ENCODE results near the gene EIF4A2. TPM values are rescaled to one million over a fixed set of nuclear protein-coding genes. Genes with fewer than 3 reads are reported as not detected.
"Not testable (repeated sequence)": the region's sequence is repeated elsewhere in the genome, so short reads cannot be mapped to it uniquely, and the experiment has no call there.

EIF4A2 gene
- total and polyA plus RNA-seq, 9 donors, result 347 to 961 (median 631) TPM

GRCh38 chr3:186790261-186790981 lies 7.0 kb downstream of the EIF4A2 start:
- Histone ChIP-seq H3K27me3 (no peaks in the 10 kb centered on the region), H3K4me3 (no peak overlapping the region), H3K9me3 (no peaks in the 10 kb centered on the region), H3K4me1 (ENCODE audit: insufficient read depth) (peaks cover 8% of the 10 kb centered on the region), H3K27ac (no peak overlapping the region), H3K36me3 (no peaks in the 10 kb centered on the region)
- 48 to 57% (median 49%) methylated on average over 8 of the region's 8 CpGs for WGBS, 3 donors
- intact Hi-C loops (cut with DNase I), result no loop called here
- no peak for DNase-seq
- TF ChIP-seq EP300 (IDR thresholded peaks at IDR 0.05), result no peak
- no peak for TF ChIP-seq CTCF (IDR thresholded peaks at IDR 0.05)
- no peak for TF ChIP-seq POLR2A (IDR thresholded peaks at IDR 0.05)

GRCh38 chr3:186798239-186798874 lies 15.0 kb downstream of the EIF4A2 start:
- no peaks in the 10 kb centered on the region for H3K27me3 ChIP-seq
- no peak overlapping the region for H3K4me3 ChIP-seq
- H3K9me3 ChIP-seq, result no peaks in the 10 kb centered on the region
- DNase-seq, result no peak
- intact Hi-C loops (cut with DNase I), result no loop called here
- 73 to 87% (median 78%) methylated on average over 3 of the region's 3 CpGs for WGBS, 3 donors
- no peaks in the 10 kb centered on the region for H3K36me3 ChIP-seq
- H3K4me1 ChIP-seq (ENCODE audit: insufficient read depth), result no peaks in the 10 kb centered on the region
- TF ChIP-seq EP300 (IDR thresholded peaks at IDR 0.05) (no peak), CTCF (IDR thresholded peaks at IDR 0.05) (no peak), POLR2A (IDR thresholded peaks at IDR 0.05) (no peak)
- no peak overlapping the region for H3K27ac ChIP-seq

GRCh38 chr3:186800285-186800684 lies 16.9 kb downstream of the EIF4A2 start:
- TF ChIP-seq EP300 (IDR thresholded peaks at IDR 0.05) (no peak), POLR2A (IDR thresholded peaks at IDR 0.05) (no peak), CTCF (IDR thresholded peaks at IDR 0.05) (no peak)
- WGBS, 3 donors, result 89 to 95% (median 94%) methylated on average over 1 of the region's 1 CpG
- Histone ChIP-seq H3K27ac (no peak overlapping the region), H3K27me3 (no peaks in the 10 kb centered on the region), H3K4me1 (ENCODE audit: insufficient read depth) (peaks cover 2% of the 10 kb centered on the region), H3K36me3 (no peaks in the 10 kb centered on the region), H3K9me3 (no peaks in the 10 kb centered on the region), H3K4me3 (no peak overlapping the region)
- intact Hi-C loops (cut with DNase I), result no loop called here
- no peak for DNase-seq

- H3K27me3 ChIP-seq, result no peaks in the 10 kb centered on the region
- TF ChIP-seq EP300 (IDR thresholded peaks at IDR 0.05), result no peak
- TF ChIP-seq CTCF (IDR thresholded peaks at IDR 0.05), result no peak
- no peak for TF ChIP-seq POLR2A (IDR thresholded peaks at IDR 0.05)
- 88 to 93% (median 90%) methylated on average over 3 of the region's 3 CpGs for WGBS, 3 donors
- no peak overlapping the region for H3K4me3 ChIP-seq
- no peak overlapping the region for H3K27ac ChIP-seq
- H3K9me3 ChIP-seq, result no peaks in the 10 kb centered on the region
- H3K36me3 ChIP-seq, result no peaks in the 10 kb centered on the region
- no peak for DNase-seq
- intact Hi-C loops (cut with DNase I), result no loop called here
- peaks cover 5% of the 10 kb centered on the region for H3K4me1 ChIP-seq (ENCODE audit: insufficient read depth)
These were observed 19.3 kb downstream of the EIF4A2 start for GRCh38 chr3:186802701-186803100.

GRCh38 chr3:186803447-186803846 lies 20.1 kb downstream of the EIF4A2 start:
- H3K27me3 ChIP-seq; H3K4me1 ChIP-seq (ENCODE audit: insufficient read depth); DNase-seq; H3K4me3 ChIP-seq; H3K27ac ChIP-seq; H3K9me3 ChIP-seq; intact Hi-C loops (cut with DNase I); H3K36me3 ChIP-seq: not testable (repeated sequence)
- WGBS, 3 donors, result 89 to 92% (median 91%) methylated on average over 4 of the region's 4 CpGs
